Activated CD4-positive, alpha-beta T cell treated with anti-CD3 and anti-CD28 coated beads, Interleukin-2, amount 50 U/mL, for 24 hours (primary cell): ENCODE measurements around the gene TMEM135.

Experiments used
- DNase-seq, 2 donors: peaks; one replicate each; pipeline ENCODE4 v3.0.0-alpha.2; 2020; ENCODE audit warnings: low read depth in 1 of 2, low spot score in 1 of 2

TMEM135 gene

GRCh38 chr11:87190071-87190470 is 152.3 kb downstream of the TMEM135 start:
- no peak for DNase-seq

GRCh38 chr11:87193756-87194470 is 156.2 kb downstream of the TMEM135 start:
- no peak for DNase-seq

GRCh38 chr11:87194985-87195820 is 157.5 kb downstream of the TMEM135 start:
- no peak for DNase-seq

GRCh38 chr11:87198266-87198881 is 160.6 kb downstream of the TMEM135 start:
- DNase-seq, result no peak

- no peak for DNase-seq
Measured at GRCh38 chr11:87201376-87201775, 163.6 kb downstream of the TMEM135 start.

- DNase-seq, result no peak
Measured at GRCh38 chr11:87203907-87204602, 166.3 kb downstream of the TMEM135 start.

GRCh38 chr11:87212891-87213290 is 175.2 kb downstream of the TMEM135 start:
- no peak for DNase-seq

- DNase-seq, result no peak
Measured at GRCh38 chr11:87213444-87213843, 175.7 kb downstream of the TMEM135 start.

- no peak for DNase-seq
Measured at GRCh38 chr11:87215236-87215635, 177.5 kb downstream of the TMEM135 start.

GRCh38 chr11:87219266-87219665 is 181.5 kb downstream of the TMEM135 start:
- DNase-seq, result no peak

- no peak for DNase-seq
Measured at GRCh38 chr11:87223816-87224215, 186.1 kb downstream of the TMEM135 start.

- DNase-seq, result no peak
Measured at GRCh38 chr11:87224486-87224885, 186.8 kb downstream of the TMEM135 start.

GRCh38 chr11:87228820-87229219 is 191.1 kb downstream of the TMEM135 start:
- DNase-seq, result no peak

GRCh38 chr11:87230995-87231394 is 193.3 kb downstream of the TMEM135 start:
- no peak for DNase-seq

- DNase-seq, result no peak
Measured at GRCh38 chr11:87232320-87232719, 194.6 kb downstream of the TMEM135 start.

GRCh38 chr11:87235366-87235765 is 197.6 kb downstream of the TMEM135 start:
- no peak for DNase-seq

- DNase-seq, result no peak
Measured at GRCh38 chr11:87236368-87236767, 198.6 kb downstream of the TMEM135 start.

- DNase-seq, result no peak
Measured at GRCh38 chr11:87239001-87239400, 201.3 kb downstream of the TMEM135 start.

GRCh38 chr11:87239531-87239930 is 201.8 kb downstream of the TMEM135 start:
- DNase-seq, result no peak

- no peak for DNase-seq
Measured at GRCh38 chr11:87251560-87251959, 213.8 kb downstream of the TMEM135 start.

GRCh38 chr11:87252869-87253268 is 215.1 kb downstream of the TMEM135 start:
- peak in 1 of 2 donors; percentile 14 for DNase-seq
